K562 (cell line): ENCODE data around the gene RHBDF2.

ENCODE experiments used
- ATF6 ChIP-seq: sonication (generic); formaldehyde crosslinking; IDR thresholded peaks from 2 replicates; pipeline ENCODE4 v1.4.0; 2020; ENCODE audit warnings: mild to moderate bottlenecking, missing genetic modification reagents
- CTCF ChIP-seq, 3 experiments: IDR thresholded peaks in 2 of 3; conservative IDR thresholded peaks in 1 of 3; 2 replicates each; pipeline ENCODE4 v1.5.1; 2011 to 2012; ENCODE audit warnings: low read length in 3 of 3, mild to moderate bottlenecking in 3 of 3, control low read depth in 2 of 3, improper control_type of control experiment in 1 of 3, inconsistent platforms in 1 of 3, low read depth in 1 of 3, mixed read lengths in 1 of 3, moderate library complexity in 1 of 3; ENCODE audit not compliant: insufficient read depth in 2 of 3
- ETV6 ChIP-seq, 3 experiments: fragments of 150-350 bp in 1 of 3; sonication (generic) in 1 of 3; formaldehyde crosslinking in 1 of 3; IDR thresholded peaks; 2 replicates each; pipeline versions ENCODE4 v1.6.1 to v1.8.0; 2014 to 2022; ENCODE audit warnings: borderline replicate concordance in 2 of 3, low read depth in 2 of 3, antibody characterized with exemption in 1 of 3, low read length in 1 of 3, mild to moderate bottlenecking in 1 of 3, missing genetic modification reagents in 1 of 3
- FOXA1 ChIP-seq: fragments of 450-650 bp; IDR thresholded peaks from 2 replicates; pipeline ENCODE4 v1.6.1; 2016; ENCODE audit warnings: mild to moderate bottlenecking, borderline replicate concordance
- HDAC6 ChIP-seq: IDR thresholded peaks from 2 replicates; pipeline ENCODE4 v1.6.1; 2012; ENCODE audit warnings: low read depth, mild to moderate bottlenecking, control low read depth, inconsistent platforms, low read length, moderate library complexity
- HNRNPLL ChIP-seq: fragments of 200-400 bp; formaldehyde crosslinking; IDR thresholded peaks from 2 replicates; pipeline ENCODE4 v1.6.1; 2017; ENCODE audit warnings: low read length, low read depth, mild to moderate bottlenecking; ENCODE audit not compliant: poor library complexity, severe bottlenecking
- MAFG ChIP-seq: fragments of 450-650 bp; conservative IDR thresholded peaks from 2 replicates; pipeline ENCODE4 v1.6.1; 2016; ENCODE audit warnings: missing genetic modification characterization, missing compliant biosample characterization
- MEF2D ChIP-seq: conservative IDR thresholded peaks from 2 replicates; pipeline ENCODE4 v1.6.1; 2016; ENCODE audit warnings: low read depth, missing genetic modification characterization, missing compliant biosample characterization
- PHF8 ChIP-seq: fragments of 200-600 bp; sonication (generic); IDR thresholded peaks from 2 replicates; pipeline ENCODE4 v1.6.1; 2012; ENCODE audit warnings: mixed run types, mild to moderate bottlenecking, inconsistent platforms, low read length, moderate library complexity, borderline replicate concordance
- TBL1XR1 ChIP-seq, 2 experiments: IDR thresholded peaks; 2 replicates each; pipeline ENCODE4 v1.6.1; 2012; ENCODE audit warnings: improper control_type of control experiment in 2 of 2, low read length in 2 of 2, mild to moderate bottlenecking in 1 of 2
- UBTF ChIP-seq, 2 experiments: IDR thresholded peaks; 2 replicates each; pipeline ENCODE4 v1.6.1; 2012; ENCODE audit warnings: improper control_type of control experiment in 2 of 2, low read depth in 2 of 2, low read length in 2 of 2, borderline replicate concordance in 1 of 2
- ZBTB8A ChIP-seq: fragments of 450-650 bp; IDR thresholded peaks from 2 replicates; pipeline ENCODE4 v1.6.1; 2018; ENCODE audit warnings: mild to moderate bottlenecking, moderate library complexity; ENCODE audit not compliant: partially characterized antibody
- ZC3H11A ChIP-seq: IDR thresholded peaks from 2 replicates; pipeline ENCODE4 v1.6.1; 2012; ENCODE audit warnings: low read depth, low read length, improper control_type of control experiment
- ZNF512 ChIP-seq: IDR thresholded peaks from 2 replicates; pipeline ENCODE4 v1.6.1; 2016; ENCODE audit warnings: missing genetic modification characterization, missing compliant biosample characterization

GRCh38 chr17:76469991-76470739, 31.1 kb downstream of the RHBDF2 start:
- no peak for TF ChIP-seq ETV6 (IDR thresholded peaks at IDR 0.05; ENCODE audit: borderline replicate concordance in 1 of 2, low read depth in 2 of 2, low read length in 1 of 2)
- no peak for TF ChIP-seq ETV6 (CRISPR knock-in tag; IDR thresholded peaks at IDR 0.05; ENCODE audit: borderline replicate concordance)
- TF ChIP-seq MEF2D = no peak
- no peak for TF ChIP-seq HDAC6
- TF ChIP-seq ZBTB8A = no peak
- no peak for TF ChIP-seq ZC3H11A
- no peak for TF ChIP-seq TBL1XR1 (IDR thresholded peaks at IDR 0.05; ENCODE audit: low read length in 2 of 2)
- no peak for TF ChIP-seq HNRNPLL
- TF ChIP-seq CTCF (IDR thresholded peaks at IDR 0.05 in 2 of 3, conservative IDR thresholded peaks at IDR 0.05 in 1 of 3; ENCODE audit: insufficient read depth in 2 of 3, low read depth in 1 of 3, low read length in 3 of 3) = no peak
- TF ChIP-seq MAFG (tag) = no peak
- TF ChIP-seq PHF8 = no peak
- TF ChIP-seq ATF6 (CRISPR knock-in tag) = no peak
- TF ChIP-seq ZNF512 = no peak
- TF ChIP-seq FOXA1 = no peak
- no peak for TF ChIP-seq UBTF (IDR thresholded peaks at IDR 0.05; ENCODE audit: borderline replicate concordance in 1 of 2, low read depth in 2 of 2, low read length in 2 of 2)
